ENCODE results near the gene INTS7. TPM values are rescaled to one million over a fixed set of nuclear protein-coding genes. Genes with fewer than 3 reads are reported as not detected.

The INTS7 gene
- total and polyA plus RNA-seq, 2 experiments from 2014 or later, result 10.9 to 34.0 TPM

DNA sequence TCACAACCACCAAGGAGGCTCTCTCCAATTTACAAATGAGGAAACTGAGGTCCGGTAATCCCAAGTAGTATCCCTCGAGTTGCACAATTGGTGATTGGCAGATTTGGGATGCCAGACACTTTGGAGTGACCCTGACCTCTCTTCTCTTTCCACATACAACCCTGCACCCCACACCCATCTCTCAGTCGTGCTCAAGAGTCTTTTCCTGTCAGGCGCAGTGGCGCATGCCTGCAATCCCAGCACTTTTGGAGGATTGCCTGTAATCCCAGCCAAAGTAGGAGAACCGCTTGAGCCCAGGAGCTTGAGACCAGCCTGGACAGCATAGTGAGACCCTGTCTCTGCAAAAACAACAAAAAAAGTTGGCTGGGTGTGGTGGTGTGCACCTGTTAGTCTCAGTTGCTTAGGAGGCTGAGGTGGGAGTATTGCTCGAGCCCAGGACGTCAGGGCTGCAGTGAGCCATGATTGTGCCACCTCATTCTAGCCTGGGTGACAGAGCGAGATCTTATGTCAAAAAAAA, 113.7 kb downstream of the INTS7 start:
- H4K20me1 ChIP-seq (replicated peaks; ENCODE audit: insufficient read depth), result no peaks in the 10 kb centered on the region
- no peak for ATAC-seq
- no peak overlapping the region for H3K27ac ChIP-seq (ENCODE audit: low read depth)
- peaks cover 8% of the 10 kb centered on the region; the same call in 2 of the 3 replicates for H3K4me1 Mint-ChIP-seq
- H3K79me2 ChIP-seq (replicated peaks; ENCODE audit: insufficient read depth), result no peaks in the 10 kb centered on the region
- no peaks in the 10 kb centered on the region for H3K36me3 Mint-ChIP-seq (ENCODE audit: low read depth)
- no peak overlapping the region for H3K4me3 Mint-ChIP-seq
- no peaks in the 10 kb centered on the region; the same call in 1 of the 2 replicates for H3K4me1 ChIP-seq (ENCODE audit: insufficient read depth)
- no peak overlapping the region for H3K4me3 ChIP-seq
- no peak overlapping the region for H3K27ac Mint-ChIP-seq
- no peak for TF ChIP-seq CREB1 (CRISPR knock-in tag; IDR thresholded peaks at IDR 0.05; ENCODE audit: low read depth)
- no peak for TF ChIP-seq ZNF331 (CRISPR knock-in tag; IDR thresholded peaks at IDR 0.05; ENCODE audit: low read depth)
- TF ChIP-seq NANOG (IDR thresholded peaks at IDR 0.05; ENCODE audit: borderline replicate concordance), result no peak
- TF ChIP-seq, protein P1, sequence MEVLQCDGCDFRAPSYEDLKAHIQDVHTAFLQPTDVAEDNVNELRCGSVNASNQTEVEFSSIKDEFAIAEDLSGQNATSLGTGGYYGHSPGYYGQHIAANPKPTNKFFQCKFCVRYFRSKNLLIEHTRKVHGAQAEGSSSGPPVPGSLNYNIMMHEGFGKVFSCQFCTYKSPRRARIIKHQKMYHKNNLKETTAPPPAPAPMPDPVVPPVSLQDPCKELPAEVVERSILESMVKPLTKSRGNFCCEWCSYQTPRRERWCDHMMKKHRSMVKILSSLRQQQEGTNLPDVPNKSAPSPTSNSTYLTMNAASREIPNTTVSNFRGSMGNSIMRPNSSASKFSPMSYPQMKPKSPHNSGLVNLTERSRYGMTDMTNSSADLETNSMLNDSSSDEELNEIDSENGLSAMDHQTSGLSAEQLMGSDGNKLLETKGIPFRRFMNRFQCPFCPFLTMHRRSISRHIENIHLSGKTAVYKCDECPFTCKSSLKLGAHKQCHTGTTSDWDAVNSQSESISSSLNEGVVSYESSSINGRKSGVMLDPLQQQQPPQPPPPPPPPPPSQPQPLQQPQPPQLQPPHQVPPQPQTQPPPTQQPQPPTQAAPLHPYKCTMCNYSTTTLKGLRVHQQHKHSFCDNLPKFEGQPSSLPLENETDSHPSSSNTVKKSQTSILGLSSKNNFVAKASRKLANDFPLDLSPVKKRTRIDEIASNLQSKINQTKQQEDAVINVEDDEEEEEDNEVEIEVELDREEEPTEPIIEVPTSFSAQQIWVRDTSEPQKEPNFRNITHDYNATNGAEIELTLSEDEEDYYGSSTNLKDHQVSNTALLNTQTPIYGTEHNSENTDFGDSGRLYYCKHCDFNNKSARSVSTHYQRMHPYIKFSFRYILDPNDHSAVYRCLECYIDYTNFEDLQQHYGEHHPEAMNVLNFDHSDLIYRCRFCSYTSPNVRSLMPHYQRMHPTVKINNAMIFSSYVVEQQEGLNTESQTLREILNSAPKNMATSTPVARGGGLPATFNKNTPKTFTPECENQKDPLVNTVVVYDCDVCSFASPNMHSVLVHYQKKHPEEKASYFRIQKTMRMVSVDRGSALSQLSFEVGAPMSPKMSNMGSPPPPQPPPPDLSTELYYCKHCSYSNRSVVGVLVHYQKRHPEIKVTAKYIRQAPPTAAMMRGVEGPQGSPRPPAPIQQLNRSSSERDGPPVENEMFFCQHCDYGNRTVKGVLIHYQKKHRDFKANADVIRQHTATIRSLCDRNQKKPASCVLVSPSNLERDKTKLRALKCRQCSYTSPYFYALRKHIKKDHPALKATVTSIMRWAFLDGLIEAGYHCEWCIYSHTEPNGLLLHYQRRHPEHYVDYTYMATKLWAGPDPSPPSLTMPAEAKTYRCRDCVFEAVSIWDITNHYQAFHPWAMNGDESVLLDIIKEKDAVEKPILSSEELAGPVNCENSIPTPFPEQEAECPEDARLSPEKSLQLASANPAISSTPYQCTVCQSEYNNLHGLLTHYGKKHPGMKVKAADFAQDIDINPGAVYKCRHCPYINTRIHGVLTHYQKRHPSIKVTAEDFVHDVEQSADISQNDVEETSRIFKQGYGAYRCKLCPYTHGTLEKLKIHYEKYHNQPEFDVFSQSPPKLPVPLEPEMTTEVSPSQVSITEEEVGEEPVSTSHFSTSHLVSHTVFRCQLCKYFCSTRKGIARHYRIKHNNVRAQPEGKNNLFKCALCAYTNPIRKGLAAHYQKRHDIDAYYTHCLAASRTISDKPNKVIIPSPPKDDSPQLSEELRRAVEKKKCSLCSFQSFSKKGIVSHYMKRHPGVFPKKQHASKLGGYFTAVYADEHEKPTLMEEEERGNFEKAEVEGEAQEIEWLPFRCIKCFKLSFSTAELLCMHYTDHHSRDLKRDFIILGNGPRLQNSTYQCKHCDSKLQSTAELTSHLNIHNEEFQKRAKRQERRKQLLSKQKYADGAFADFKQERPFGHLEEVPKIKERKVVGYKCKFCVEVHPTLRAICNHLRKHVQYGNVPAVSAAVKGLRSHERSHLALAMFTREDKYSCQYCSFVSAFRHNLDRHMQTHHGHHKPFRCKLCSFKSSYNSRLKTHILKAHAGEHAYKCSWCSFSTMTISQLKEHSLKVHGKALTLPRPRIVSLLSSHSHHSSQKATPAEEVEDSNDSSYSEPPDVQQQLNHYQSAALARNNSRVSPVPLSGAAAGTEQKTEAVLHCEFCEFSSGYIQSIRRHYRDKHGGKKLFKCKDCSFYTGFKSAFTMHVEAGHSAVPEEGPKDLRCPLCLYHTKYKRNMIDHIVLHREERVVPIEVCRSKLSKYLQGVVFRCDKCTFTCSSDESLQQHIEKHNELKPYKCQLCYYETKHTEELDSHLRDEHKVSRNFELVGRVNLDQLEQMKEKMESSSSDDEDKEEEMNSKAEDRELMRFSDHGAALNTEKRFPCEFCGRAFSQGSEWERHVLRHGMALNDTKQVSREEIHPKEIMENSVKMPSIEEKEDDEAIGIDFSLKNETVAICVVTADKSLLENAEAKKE (CRISPR knock-in tag; IDR thresholded peaks at IDR 0.05), result no peak
- TF ChIP-seq EZH2 (IDR thresholded peaks at IDR 0.05; ENCODE audit: low read depth, unreplicated experiment), result no peak
- TF ChIP-seq, protein P2, sequence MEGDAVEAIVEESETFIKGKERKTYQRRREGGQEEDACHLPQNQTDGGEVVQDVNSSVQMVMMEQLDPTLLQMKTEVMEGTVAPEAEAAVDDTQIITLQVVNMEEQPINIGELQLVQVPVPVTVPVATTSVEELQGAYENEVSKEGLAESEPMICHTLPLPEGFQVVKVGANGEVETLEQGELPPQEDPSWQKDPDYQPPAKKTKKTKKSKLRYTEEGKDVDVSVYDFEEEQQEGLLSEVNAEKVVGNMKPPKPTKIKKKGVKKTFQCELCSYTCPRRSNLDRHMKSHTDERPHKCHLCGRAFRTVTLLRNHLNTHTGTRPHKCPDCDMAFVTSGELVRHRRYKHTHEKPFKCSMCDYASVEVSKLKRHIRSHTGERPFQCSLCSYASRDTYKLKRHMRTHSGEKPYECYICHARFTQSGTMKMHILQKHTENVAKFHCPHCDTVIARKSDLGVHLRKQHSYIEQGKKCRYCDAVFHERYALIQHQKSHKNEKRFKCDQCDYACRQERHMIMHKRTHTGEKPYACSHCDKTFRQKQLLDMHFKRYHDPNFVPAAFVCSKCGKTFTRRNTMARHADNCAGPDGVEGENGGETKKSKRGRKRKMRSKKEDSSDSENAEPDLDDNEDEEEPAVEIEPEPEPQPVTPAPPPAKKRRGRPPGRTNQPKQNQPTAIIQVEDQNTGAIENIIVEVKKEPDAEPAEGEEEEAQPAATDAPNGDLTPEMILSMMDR (conservative IDR thresholded peaks at IDR 0.05; ENCODE audit: low read depth in 2 of 2), result no peak
- TF ChIP-seq, protein P3, sequence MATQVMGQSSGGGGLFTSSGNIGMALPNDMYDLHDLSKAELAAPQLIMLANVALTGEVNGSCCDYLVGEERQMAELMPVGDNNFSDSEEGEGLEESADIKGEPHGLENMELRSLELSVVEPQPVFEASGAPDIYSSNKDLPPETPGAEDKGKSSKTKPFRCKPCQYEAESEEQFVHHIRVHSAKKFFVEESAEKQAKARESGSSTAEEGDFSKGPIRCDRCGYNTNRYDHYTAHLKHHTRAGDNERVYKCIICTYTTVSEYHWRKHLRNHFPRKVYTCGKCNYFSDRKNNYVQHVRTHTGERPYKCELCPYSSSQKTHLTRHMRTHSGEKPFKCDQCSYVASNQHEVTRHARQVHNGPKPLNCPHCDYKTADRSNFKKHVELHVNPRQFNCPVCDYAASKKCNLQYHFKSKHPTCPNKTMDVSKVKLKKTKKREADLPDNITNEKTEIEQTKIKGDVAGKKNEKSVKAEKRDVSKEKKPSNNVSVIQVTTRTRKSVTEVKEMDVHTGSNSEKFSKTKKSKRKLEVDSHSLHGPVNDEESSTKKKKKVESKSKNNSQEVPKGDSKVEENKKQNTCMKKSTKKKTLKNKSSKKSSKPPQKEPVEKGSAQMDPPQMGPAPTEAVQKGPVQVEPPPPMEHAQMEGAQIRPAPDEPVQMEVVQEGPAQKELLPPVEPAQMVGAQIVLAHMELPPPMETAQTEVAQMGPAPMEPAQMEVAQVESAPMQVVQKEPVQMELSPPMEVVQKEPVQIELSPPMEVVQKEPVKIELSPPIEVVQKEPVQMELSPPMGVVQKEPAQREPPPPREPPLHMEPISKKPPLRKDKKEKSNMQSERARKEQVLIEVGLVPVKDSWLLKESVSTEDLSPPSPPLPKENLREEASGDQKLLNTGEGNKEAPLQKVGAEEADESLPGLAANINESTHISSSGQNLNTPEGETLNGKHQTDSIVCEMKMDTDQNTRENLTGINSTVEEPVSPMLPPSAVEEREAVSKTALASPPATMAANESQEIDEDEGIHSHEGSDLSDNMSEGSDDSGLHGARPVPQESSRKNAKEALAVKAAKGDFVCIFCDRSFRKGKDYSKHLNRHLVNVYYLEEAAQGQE (IDR thresholded peaks at IDR 0.05; ENCODE audit: unreplicated experiment), result no peak
- no peak for TF ChIP-seq POLR2AphosphoS5 (IDR thresholded peaks at IDR 0.05; ENCODE audit: low read depth)
- no peak for TF ChIP-seq STAT1 (IDR thresholded peaks at IDR 0.05; ENCODE audit: unreplicated experiment)
- no peak for TF ChIP-seq JUNB (IDR thresholded peaks at IDR 0.05; ENCODE audit: unreplicated experiment)
- no peak for TF ChIP-seq ZNF114 (CRISPR knock-in tag; IDR thresholded peaks at IDR 0.05)
- H3F3A ChIP-seq (replicated peaks; ENCODE audit: low read depth), result no peaks in the 10 kb centered on the region
- H3K9me2 ChIP-seq (ENCODE audit: insufficient read depth), result no peaks in the 10 kb centered on the region
- H3K9me3 Mint-ChIP-seq, result no peaks in the 10 kb centered on the region
- peaks cover 8% of the 10 kb centered on the region for H3K27me3 Mint-ChIP-seq (ENCODE audit: insufficient read depth, low read depth, poor library complexity)
- H2AFZ ChIP-seq, result no peak overlapping the region
- no peaks in the 10 kb centered on the region for H3K36me3 ChIP-seq (ENCODE audit: insufficient read depth)
- DNase-seq (ENCODE audit: low spot score), result no peak
- no peak overlapping the region for H3K4me2 ChIP-seq
- H3K27me3 ChIP-seq (ENCODE audit: insufficient read depth), result no peaks in the 10 kb centered on the region

Data from GM23338 (cell line).